Right lobe of liver (tissue), 4 donors: ENCODE data around the gene MPZL1.

Experiments used
- POLR2A ChIP-seq: fragments of 450-650 bp; IDR thresholded peaks from one replicate; pipeline ENCODE4 v1.6.1; 2017; ENCODE audit warnings: antibody characterized with exemption, mild to moderate bottlenecking
- TF ChIP-seq, protein P1 (sequence below), 4 donors: fragments of 200-600 bp in 3 of 4; fragments of 450-650 bp in 1 of 4; IDR thresholded peaks; one replicate each; pipeline versions ENCODE4 v1.5.1 to v1.8.0; 2016 to 2022; ENCODE audit warnings: antibody characterized with exemption in 4 of 4, mild to moderate bottlenecking in 2 of 4
- donor health status: DM: no; HTN: no; CAD: no.
- donor health status: DM: no; HTN: no; CAD: no.
- donor health status: DM: no; HTN: yes; CAD: no.

GRCh38 chr1:167715157-167715999 lies 6.4 kb upstream of the MPZL1 start:
- TF ChIP-seq, protein P1, sequence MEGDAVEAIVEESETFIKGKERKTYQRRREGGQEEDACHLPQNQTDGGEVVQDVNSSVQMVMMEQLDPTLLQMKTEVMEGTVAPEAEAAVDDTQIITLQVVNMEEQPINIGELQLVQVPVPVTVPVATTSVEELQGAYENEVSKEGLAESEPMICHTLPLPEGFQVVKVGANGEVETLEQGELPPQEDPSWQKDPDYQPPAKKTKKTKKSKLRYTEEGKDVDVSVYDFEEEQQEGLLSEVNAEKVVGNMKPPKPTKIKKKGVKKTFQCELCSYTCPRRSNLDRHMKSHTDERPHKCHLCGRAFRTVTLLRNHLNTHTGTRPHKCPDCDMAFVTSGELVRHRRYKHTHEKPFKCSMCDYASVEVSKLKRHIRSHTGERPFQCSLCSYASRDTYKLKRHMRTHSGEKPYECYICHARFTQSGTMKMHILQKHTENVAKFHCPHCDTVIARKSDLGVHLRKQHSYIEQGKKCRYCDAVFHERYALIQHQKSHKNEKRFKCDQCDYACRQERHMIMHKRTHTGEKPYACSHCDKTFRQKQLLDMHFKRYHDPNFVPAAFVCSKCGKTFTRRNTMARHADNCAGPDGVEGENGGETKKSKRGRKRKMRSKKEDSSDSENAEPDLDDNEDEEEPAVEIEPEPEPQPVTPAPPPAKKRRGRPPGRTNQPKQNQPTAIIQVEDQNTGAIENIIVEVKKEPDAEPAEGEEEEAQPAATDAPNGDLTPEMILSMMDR (IDR thresholded peaks at IDR 0.05) = peak; percentile 75 to 91 (median 82)
- no peak for TF ChIP-seq POLR2A
